ENCODE results near the gene LSMEM2.

- TF ChIP-seq POLR2AphosphoS5 (IDR thresholded peaks at IDR 0.05): no peak
- no peak for TF ChIP-seq EP300 (IDR thresholded peaks at IDR 0.05)
These were observed 15.2 kb upstream of the LSMEM2 start for GRCh38 chr3:50263478-50264382.
